ENCODE results near the gene SFSWAP. TPM values are rescaled to one million over a fixed set of nuclear protein-coding genes. Genes with fewer than 3 reads are reported as not detected.

The SFSWAP gene
- total RNA-seq, 2 experiments from 2014 or later, result 65.5 to 67.8 TPM

DNA sequence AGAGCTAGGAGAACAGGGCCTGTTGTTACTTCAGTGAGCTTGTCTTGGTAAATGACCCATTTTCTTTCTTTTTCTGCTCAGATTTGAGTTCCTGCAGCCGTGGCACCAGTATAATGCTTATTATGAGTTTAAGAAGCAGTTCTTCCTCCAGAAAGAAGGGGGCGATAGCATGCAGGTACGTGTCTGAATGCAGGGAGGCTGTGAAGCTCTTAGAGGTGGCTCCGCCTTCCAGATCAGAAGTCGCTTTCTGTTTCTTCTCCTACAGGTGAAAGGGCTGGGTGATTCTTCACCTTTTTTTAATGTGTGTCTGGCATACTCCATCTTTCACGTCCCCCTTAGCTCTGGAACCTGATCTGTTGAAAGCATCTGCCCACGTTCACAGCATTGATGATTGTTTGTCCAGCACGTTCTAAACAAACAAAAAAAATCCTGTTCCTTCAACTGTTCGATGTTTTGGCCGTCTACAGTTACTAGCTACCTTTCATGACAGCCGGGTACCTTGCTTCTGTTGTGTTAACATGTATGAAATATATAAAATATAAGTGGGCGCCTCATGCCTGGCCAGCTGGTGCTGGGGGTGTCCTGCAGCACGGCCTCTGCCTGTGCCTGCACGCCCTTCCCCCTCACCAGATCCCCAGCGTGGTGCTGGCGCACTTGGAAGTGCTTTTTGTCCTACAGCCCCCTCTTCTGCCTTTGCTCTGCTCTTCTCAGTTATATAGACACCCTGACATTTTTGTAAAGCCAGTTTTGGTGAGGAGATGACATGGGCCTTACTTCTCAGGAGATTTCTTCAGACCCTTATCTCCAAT lies 44.6 kb downstream of the SFSWAP start:
- Mint-ChIP-seq H3K9me3 (no peaks in the 10 kb centered on the region), H3K27ac (no peak overlapping the region), H3K4me3 (no peak overlapping the region), H3K4me1 (no peaks in the 10 kb centered on the region), H3K36me3 (peaks cover 39% of the 10 kb centered on the region), H3K27me3 (no peaks in the 10 kb centered on the region)
- ATAC-seq (ENCODE audit: low read depth) (peak; percentile 36), DNase-seq (no peak)
- POLR2A ChIA-PET, result no interaction called here

DNA sequence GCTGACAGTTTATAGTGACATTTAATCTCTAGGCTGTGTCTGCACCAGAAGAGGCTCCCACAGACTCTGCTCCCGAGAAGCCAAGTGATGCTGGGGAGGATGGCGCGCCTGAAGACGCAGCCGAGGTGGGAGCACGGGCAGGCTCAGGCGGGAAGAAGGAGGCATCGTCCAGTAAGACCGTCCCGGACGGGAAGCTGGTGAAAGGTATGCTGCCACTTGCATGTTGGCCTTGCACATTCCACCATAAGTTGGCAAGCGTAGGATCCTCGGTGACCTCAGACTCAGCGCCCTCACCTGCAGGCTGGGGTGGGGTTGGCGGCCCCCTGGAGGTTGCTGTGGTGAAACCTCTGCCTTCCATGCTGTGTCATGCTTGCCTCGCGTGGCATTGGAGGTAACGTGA lies 45.6 kb downstream of the SFSWAP start:
- POLR2A ChIA-PET, result no interaction called here
- Mint-ChIP-seq H3K9me3 (no peaks in the 10 kb centered on the region), H3K27me3 (no peaks in the 10 kb centered on the region), H3K4me1 (no peaks in the 10 kb centered on the region), H3K4me3 (no peak overlapping the region), H3K27ac (no peak overlapping the region), H3K36me3 (peaks cover 41% of the 10 kb centered on the region)
- ATAC-seq (ENCODE audit: low read depth), result no peak
- no peak for DNase-seq

DNA sequence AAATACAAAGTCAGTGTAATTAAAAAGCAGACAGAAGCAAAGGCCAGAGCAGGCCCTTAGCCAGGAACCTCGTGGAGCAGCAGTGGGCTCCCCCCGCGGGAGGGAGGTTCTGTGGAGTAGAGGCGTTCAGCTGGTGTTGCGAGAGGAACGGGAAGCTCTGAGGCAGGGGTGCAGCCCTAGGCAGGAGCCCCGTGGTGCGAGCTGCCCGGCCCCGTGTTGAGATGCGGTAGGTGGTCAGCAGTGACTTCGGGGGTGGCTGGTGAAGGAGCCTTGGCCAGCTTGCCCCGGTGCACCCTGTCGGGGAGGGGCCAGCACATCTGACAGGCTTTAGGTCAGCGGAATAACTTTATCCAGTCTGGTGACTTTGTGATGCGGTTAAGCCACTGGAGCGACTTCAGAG lies 46.2 kb downstream of the SFSWAP start:
- Mint-ChIP-seq H3K36me3 (peaks cover 41% of the 10 kb centered on the region), H3K4me3 (no peak overlapping the region), H3K27ac (no peak overlapping the region), H3K9me3 (no peaks in the 10 kb centered on the region), H3K27me3 (no peaks in the 10 kb centered on the region), H3K4me1 (no peaks in the 10 kb centered on the region)
- no peak for ATAC-seq (ENCODE audit: low read depth)
- POLR2A ChIA-PET, result no interaction called here
- DNase-seq, result no peak

DNA sequence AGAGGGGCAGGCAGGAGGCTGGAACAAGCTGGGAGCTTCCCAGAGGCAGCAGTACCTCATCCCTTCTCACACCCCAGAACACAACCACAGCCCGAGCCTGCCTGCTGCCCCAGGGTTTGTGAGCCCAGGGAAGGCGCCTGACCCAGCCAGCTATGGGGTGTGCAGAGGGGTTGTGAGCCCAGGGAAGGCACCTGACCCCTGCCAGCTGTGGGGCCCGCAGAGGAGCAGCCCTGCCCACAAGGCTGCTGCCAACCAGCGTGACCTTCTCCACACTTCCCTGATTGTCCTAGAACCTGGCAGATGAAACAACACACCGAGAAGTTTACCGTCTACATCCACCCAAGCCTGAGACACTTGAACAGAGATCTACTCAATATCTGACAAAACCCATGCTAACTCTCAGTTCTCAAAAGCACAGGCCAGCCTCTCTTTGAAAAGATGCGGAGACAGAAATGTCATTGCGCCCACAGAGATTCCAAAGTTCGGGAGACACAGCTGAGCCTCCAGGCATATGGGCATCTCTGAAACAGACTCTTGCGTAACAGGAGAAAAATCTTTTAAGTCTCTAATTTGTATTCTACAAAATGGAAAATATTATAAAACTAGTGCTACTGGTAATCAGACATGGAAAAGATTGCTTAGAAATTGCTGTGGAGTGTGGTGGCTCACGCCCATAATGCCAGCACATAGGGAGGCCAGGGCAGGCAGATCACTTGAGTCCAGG lies 47.3 kb downstream of the SFSWAP start:
- H3K9me3 Mint-ChIP-seq, result no peaks in the 10 kb centered on the region
- ATAC-seq (ENCODE audit: low read depth), result no peak
- H3K27me3 Mint-ChIP-seq, result no peaks in the 10 kb centered on the region
- H3K4me3 Mint-ChIP-seq, result no peak overlapping the region
- H3K36me3 Mint-ChIP-seq, result peaks cover 34% of the 10 kb centered on the region
- DNase-seq, result no peak
- no peaks in the 10 kb centered on the region for H3K4me1 Mint-ChIP-seq
- H3K27ac Mint-ChIP-seq, result no peak overlapping the region
- POLR2A ChIA-PET, result no interaction called here

DNA sequence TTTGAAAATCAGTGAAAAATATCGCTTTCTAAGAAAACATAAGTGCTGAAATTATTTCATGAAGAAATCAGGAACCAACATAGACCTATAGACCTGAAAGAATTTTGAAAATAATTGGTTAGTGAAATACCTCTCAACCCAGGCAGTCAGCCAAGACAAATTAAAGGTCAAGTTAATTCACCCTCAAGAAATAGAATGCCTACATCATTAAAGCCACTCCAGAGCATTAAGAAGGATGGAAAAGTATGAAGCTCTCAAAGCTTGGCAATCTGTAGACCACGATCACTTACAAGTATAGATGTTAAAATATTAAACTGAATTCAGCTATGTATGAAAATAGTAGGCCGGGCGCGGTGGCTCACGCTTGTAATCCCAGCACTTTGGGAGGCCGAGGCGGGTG lies 48.3 kb downstream of the SFSWAP start:
- H3K27me3 Mint-ChIP-seq, result no peaks in the 10 kb centered on the region
- DNase-seq, result no peak
- H3K4me1 Mint-ChIP-seq, result no peaks in the 10 kb centered on the region
- no peak overlapping the region for H3K4me3 Mint-ChIP-seq
- H3K9me3 Mint-ChIP-seq, result no peaks in the 10 kb centered on the region
- peaks cover 25% of the 10 kb centered on the region for H3K36me3 Mint-ChIP-seq
- no peak overlapping the region for H3K27ac Mint-ChIP-seq
- no peak for ATAC-seq (ENCODE audit: low read depth)
- POLR2A ChIA-PET, result no interaction called here

DNA sequence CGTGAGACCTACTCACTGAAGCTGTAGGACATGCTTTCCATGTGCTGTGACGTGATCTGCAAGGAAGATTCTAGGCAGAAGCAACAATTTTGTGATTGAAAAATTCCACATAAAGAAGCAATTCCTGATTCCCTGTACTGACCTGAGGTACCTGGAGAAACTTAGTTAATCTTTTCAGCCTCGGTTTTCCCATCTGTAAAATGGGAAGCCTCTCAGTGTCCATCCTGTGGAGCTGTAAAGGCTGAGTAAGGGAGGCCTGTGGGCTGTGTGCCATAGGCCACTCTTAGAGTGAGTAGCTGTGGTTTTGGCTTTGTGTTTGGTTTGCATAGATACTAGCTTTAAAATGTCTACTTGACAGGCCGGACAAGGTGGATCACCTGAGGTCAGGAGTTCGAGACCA lies 50.7 kb downstream of the SFSWAP start:
- H3K36me3 Mint-ChIP-seq, result peaks cover 21% of the 10 kb centered on the region
- H3K9me3 Mint-ChIP-seq, result no peaks in the 10 kb centered on the region
- DNase-seq (no peak), ATAC-seq (ENCODE audit: low read depth) (no peak)
- no peak overlapping the region for H3K4me3 Mint-ChIP-seq
- H3K27ac Mint-ChIP-seq, result no peak overlapping the region
- no peaks in the 10 kb centered on the region for H3K4me1 Mint-ChIP-seq
- POLR2A ChIA-PET, result no interaction called here
- H3K27me3 Mint-ChIP-seq, result no peaks in the 10 kb centered on the region

DNA sequence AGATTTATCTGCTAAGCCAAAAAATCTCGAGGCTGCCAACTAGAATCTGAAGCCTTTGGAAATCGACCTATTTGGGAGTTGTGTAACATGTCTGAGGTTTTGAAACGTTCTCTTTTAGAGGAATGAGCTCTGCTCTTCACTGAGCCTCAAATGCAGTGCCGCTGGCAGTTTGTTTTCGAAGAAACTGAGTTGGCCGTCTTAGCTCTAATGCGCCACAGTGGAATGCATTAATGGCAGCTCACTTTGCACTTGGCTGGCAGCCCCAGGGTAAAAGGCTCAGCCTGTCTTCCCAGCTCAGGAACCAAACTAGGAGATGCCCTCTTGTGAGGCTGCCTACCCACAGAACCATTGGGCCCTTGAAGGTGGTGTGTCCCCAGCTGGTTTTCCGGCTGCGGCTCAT lies 53.8 kb downstream of the SFSWAP start:
- ATAC-seq (ENCODE audit: low read depth) (no peak), DNase-seq (no peak)
- Mint-ChIP-seq H3K9me3 (no peaks in the 10 kb centered on the region), H3K36me3 (peaks cover 19% of the 10 kb centered on the region), H3K4me3 (no peak overlapping the region), H3K27me3 (no peaks in the 10 kb centered on the region), H3K4me1 (no peaks in the 10 kb centered on the region), H3K27ac (no peak overlapping the region)
- POLR2A ChIA-PET, result no interaction called here

DNA sequence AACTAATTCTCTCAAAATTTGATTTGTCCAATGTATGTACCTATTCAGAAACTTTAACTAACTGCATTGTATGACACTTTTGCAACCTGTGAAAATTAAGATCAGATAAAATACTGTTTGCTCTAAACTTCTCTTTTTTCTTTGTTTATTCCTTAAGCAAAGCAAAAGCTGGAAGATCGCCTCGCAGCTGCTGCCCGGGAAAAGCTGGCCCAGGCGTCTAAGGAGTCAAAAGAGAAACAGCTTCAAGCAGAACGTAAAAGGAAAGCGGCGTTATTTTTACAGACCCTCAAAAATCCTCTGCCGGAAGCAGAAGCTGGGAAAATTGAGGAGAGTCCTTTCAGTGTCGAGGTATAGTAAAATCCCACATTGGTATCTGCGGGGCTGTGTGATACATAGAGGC lies 55.1 kb downstream of the SFSWAP start:
- no peak overlapping the region for H3K4me3 Mint-ChIP-seq

DNA sequence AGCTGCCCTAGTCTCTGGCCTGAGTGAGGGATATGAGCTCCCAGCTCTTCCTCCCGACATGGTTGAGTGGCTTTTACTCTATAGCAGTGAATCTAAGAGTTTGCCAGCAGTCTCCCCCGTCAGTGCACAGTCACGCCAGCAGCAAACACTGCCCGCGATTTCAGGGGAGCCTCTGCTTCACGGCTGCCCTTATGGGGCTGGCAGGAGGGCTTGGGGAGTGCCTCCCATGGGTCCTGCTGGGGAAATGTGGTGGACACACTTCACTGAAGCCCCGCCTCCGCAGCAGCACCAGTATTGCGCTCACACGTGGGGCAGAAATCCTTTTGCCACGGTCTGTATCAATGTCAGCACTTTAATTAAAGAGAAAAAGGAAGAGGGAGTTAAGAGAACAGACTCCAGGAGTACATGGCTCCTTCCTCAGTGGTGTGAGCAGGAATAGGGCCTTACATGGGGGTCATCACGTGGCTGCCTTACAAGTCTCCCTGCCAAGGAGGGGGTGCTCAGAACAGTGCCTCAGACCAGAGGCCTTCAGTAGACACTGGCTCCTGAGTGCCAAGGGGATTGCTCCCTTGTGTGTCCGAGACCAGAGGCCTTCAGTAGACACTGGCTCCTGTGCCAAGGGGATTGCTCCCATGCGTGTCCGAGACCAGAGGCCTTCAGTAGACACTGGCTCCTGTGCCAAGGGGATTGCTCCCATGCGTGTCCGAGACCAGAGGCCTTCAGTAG lies 55.7 kb downstream of the SFSWAP start:
- no peak for ATAC-seq (ENCODE audit: low read depth)
- peaks cover 18% of the 10 kb centered on the region for H3K36me3 Mint-ChIP-seq

More for the DNA sequence above, 55.1 kb downstream of the SFSWAP start:
- DNase-seq (no peak), ATAC-seq (ENCODE audit: low read depth) (no peak)
- H3K36me3 Mint-ChIP-seq, result peaks cover 20% of the 10 kb centered on the region
- H3K27ac Mint-ChIP-seq, result no peak overlapping the region
- no peaks in the 10 kb centered on the region for H3K4me1 Mint-ChIP-seq
- H3K9me3 Mint-ChIP-seq, result no peaks in the 10 kb centered on the region
- H3K27me3 Mint-ChIP-seq, result no peaks in the 10 kb centered on the region
- POLR2A ChIA-PET, result no interaction called here

DNA sequence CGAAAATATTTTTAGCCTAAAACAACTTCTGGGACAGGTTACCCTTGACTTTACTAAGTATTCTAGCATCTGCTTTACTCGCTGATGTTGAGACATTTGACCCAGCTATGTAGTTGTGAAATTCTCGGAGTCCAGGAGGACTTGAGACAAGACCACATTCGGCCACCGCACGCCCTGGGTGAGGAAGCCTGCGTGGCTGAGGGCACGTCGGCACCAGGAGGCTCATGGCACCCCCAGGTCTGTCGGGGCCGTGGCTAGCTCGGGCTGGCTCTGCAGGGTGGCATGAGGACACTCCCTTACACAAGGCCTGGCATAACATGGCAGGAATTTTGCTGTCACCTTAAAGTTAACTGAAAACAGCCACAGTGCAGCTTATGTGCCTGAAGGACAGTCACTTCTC lies 59.2 kb downstream of the SFSWAP start:
- H3K9me3 Mint-ChIP-seq, result no peaks in the 10 kb centered on the region
- no peak overlapping the region for H3K27ac Mint-ChIP-seq
- H3K27me3 Mint-ChIP-seq, result no peaks in the 10 kb centered on the region
- H3K4me3 Mint-ChIP-seq, result no peak overlapping the region
- no peak for DNase-seq
- H3K36me3 Mint-ChIP-seq, result peaks cover 21% of the 10 kb centered on the region
- ATAC-seq (ENCODE audit: low read depth), result no peak
- POLR2A ChIA-PET, result no interaction called here
- peaks cover 20% of the 10 kb centered on the region for H3K4me1 Mint-ChIP-seq

More for the DNA sequence above, 55.7 kb downstream of the SFSWAP start:
- Mint-ChIP-seq H3K9me3 (no peaks in the 10 kb centered on the region), H3K27ac (no peak overlapping the region), H3K4me3 (no peak overlapping the region), H3K27me3 (no peaks in the 10 kb centered on the region), H3K4me1 (no peaks in the 10 kb centered on the region)
- POLR2A ChIA-PET, result no interaction called here
- DNase-seq, result no peak

DNA sequence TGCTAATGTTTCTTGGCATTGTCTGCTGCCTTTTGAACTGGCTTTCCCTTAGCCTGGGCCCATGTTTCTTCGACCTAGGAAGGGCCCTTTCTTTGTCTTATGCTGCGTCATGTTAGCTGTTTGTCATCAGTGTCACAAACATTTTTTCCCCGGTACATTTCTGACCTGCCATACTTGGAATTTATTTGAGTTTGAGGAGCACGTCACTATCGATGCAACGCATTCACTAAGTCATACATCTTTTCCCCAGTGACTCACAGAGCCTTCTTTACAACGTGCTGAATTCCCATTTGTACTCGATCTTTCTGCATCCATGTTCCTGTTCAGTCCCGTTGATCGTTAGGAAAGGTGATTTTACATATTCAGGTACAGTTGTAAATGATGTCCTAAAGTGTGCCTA lies 61.1 kb downstream of the SFSWAP start:
- H3K27ac Mint-ChIP-seq, result no peak overlapping the region
- H3K27me3 Mint-ChIP-seq, result no peaks in the 10 kb centered on the region
- POLR2A ChIA-PET, result no interaction called here
- ATAC-seq (ENCODE audit: low read depth) (no peak), DNase-seq (no peak)
- H3K4me3 Mint-ChIP-seq, result no peak overlapping the region
- H3K36me3 Mint-ChIP-seq, result peaks cover 19% of the 10 kb centered on the region
- peaks cover 20% of the 10 kb centered on the region for H3K4me1 Mint-ChIP-seq
- no peaks in the 10 kb centered on the region for H3K9me3 Mint-ChIP-seq

DNA sequence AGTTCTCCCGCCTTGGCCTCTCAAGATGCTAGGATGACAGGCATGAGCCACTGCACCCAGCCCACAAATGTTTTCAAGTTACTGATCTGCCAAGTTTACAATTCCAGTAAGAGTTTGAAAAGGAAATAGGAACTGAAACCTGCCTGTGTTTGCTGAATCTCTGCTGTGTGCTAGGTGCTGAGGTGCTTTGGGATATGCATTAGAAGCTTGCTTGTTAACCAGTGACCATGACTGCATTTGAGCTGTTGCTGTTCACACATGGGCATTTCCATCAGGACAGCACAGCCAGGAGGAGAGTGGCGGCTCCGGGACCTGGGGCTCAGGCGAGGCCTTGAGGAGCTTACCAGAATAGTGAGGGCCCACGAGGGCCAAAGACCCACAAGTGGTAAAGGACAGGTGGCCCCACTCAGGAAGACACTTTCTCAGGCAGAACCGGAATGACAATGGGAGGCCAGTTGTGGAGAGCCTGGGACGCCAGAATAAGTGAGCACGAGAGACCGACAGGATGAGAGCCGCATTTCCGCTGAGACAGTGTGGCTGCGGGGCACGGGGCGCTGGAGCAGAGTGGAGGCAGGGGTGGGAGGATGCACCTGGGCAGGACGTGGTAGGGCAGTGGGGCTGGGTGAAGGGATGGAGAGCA lies 62.8 kb downstream of the SFSWAP start:
- H3K4me1 Mint-ChIP-seq, result peaks cover 21% of the 10 kb centered on the region
- H3K27me3 Mint-ChIP-seq, result no peaks in the 10 kb centered on the region
- H3K27ac Mint-ChIP-seq, result peak overlapping the region; percentile 67
- peak overlapping the region; percentile 33 for H3K4me3 Mint-ChIP-seq
- ATAC-seq (ENCODE audit: low read depth), result peak; percentile 87
- POLR2A ChIA-PET, result no interaction called here
- H3K9me3 Mint-ChIP-seq, result no peaks in the 10 kb centered on the region
- H3K36me3 Mint-ChIP-seq, result peaks cover 19% of the 10 kb centered on the region
- peak; percentile 51 for DNase-seq

DNA sequence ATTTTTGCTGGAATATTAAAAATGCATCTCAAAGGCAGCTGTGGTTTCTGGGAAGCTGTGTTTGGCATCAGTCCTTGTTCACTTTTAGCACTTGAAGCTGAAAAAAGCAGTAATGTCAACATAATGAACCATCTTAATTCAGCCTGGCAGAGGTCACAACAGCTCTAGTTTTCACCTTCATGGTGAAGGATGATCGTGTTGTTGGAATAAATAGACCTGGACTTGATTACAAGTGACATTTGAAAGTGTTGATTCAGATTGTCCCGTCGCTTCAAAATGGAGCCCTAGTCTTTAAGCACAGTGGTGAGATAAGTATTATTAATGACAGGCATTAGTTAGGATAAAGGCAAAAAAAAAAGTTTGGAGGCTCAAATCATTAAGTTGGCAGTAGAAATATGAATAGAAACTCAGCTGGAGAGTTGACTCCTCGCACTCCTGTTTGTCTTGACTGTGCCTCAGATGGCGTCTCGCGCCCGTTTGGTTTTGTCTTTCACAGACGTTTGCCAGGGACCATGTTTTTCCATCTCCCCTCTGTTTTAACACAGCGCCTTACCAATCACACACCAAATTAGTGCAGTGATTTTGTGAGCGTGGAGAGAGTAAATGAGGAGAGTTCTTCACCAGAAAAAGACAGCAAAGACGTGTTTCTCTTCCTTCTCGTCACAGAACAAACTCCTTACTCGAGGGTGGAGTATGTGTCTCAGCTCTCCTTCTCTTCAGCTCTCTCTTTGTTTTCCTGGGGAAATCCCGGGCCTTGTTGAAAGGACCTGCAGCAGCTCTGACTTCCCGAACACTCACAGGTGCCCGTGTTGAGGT lies 63.9 kb downstream of the SFSWAP start:
- Mint-ChIP-seq H3K4me1 (peaks cover 21% of the 10 kb centered on the region), H3K4me3 (no peak overlapping the region), H3K27ac (no peak overlapping the region), H3K27me3 (no peaks in the 10 kb centered on the region), H3K36me3 (peaks cover 22% of the 10 kb centered on the region), H3K9me3 (no peaks in the 10 kb centered on the region)
- POLR2A ChIA-PET, result no interaction called here
- DNase-seq (no peak), ATAC-seq (ENCODE audit: low read depth) (no peak)

Data from activated naive CD8-positive, alpha-beta T cell treated with anti-CD3 and anti-CD28 coated beads, Interleukin-2, amount 10 ng/mL, durations not matched to agents 7 days and 5 days (primary cell).